HUES48 (cell line): ENCODE results near the gene LRP1-AS.

Experiments
- H3K27ac ChIP-seq: one replicate; pipeline ENCODE4 v1.7.0; 2013; ENCODE audit warnings: low read depth, low read length, inconsistent platforms
- H3K27me3 ChIP-seq: 2 replicates; pipeline ENCODE4 v1.6.1; 2013; ENCODE audit warnings: mild to moderate bottlenecking, low read length; ENCODE audit not compliant: control insufficient read depth, insufficient read depth
- H3K36me3 ChIP-seq: 2 replicates; pipeline ENCODE4 v1.6.1; 2013; ENCODE audit warnings: low read length; ENCODE audit not compliant: control insufficient read depth, insufficient read depth
- H3K4me1 ChIP-seq: 2 replicates; pipeline ENCODE4 v1.6.1; 2013; ENCODE audit warnings: mild to moderate bottlenecking, low read length; ENCODE audit not compliant: control insufficient read depth, insufficient read depth
- H3K4me3 ChIP-seq: 2 replicates; pipeline ENCODE4 v1.5.1; 2013; ENCODE audit warnings: mild to moderate bottlenecking, low read depth, low read length
- H3K9ac ChIP-seq: 2 replicates; pipeline ENCODE4 v1.6.1; 2013; ENCODE audit warnings: mild to moderate bottlenecking, low read depth, low read length, moderate library complexity
- H3K9me3 ChIP-seq: 2 replicates; pipeline ENCODE4 v1.6.1; 2013; ENCODE audit warnings: low read length; ENCODE audit not compliant: control insufficient read depth, insufficient read depth

Gene LRP1-AS

GRCh38 chr12:57149245-57149900 lies 2.0 kb upstream of the LRP1-AS start:
- Histone ChIP-seq H3K4me1 (peaks cover 19% of the 10 kb centered on the region; the same call in 1 of the 2 replicates), H3K27me3 (no peaks in the 10 kb centered on the region), H3K36me3 (peaks cover 91% of the 10 kb centered on the region), H3K4me3 (no peak overlapping the region), H3K27ac (no peak overlapping the region), H3K9me3 (no peaks in the 10 kb centered on the region), H3K9ac (no peak overlapping the region)

DNA sequence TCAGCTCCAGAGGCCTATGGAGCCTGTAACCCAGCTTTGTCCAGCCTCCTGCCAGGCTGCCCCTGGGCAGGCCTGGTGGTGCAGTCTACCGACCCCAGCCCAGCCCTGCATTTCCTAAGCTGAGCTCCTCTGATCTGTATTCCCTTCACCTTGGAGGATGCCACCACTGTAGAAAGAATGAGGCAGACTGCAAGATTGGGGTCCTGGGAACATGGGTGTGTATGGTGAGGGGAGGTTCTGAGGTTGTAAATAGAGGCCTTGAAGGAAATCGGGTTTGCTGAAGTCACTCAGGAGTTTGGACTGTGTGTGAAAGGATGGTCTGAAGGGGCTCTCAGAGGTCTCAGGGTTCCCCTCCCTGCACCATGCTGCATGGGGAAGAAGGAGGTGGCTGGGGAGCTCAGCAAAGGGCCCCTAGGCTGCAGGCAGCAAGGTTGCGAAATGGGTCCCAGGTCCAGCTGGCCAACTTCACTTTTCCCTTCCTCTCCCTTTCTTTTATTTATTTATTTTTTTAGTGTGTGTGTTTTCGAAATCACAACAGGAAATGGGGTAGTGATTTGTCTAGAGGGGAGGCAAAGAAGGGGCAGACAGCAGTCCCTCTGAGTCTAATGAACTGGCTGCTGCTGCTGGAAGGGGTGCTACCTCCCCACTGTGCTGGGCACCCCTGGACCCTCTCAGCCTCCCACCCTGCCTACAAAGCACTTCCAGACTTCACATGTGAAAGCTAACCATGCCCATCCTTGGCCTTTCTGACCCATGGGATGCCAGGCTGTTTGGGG lies 1.2 kb upstream of the LRP1-AS start:
- Histone ChIP-seq H3K36me3 (peaks cover 91% of the 10 kb centered on the region), H3K4me3 (no peak overlapping the region), H3K9me3 (no peaks in the 10 kb centered on the region), H3K4me1 (peaks cover 19% of the 10 kb centered on the region; the same call in 1 of the 2 replicates), H3K27me3 (no peaks in the 10 kb centered on the region), H3K9ac (no peak overlapping the region), H3K27ac (no peak overlapping the region)

DNA sequence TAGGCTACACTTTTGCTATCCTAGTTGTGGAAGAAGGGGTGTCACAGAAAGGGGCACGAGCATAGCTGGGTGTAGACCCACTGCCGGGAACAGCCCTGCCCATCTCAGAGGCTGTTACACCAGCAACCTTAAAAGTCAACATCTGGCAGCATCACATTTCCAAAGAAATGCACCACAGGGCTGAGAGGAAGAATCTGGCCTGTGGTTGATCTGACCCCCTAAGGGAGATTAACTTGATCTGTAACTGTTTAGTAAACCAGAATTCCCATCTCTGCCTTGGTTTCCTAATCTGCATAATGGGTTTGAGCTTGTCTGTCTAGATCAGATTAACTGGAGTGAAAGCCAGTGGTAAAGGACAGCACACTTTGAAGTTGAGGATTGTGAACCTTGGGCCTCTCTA lies 1.3 kb downstream of the LRP1-AS start:
- H3K36me3 ChIP-seq, result peaks cover 96% of the 10 kb centered on the region
- no peaks in the 10 kb centered on the region for H3K9me3 ChIP-seq
- 0 out of 2 replicates have a peak, but pooled peaks cover 9% of the 10 kb centered on the region for H3K4me1 ChIP-seq
- peak overlapping the region; percentile 22 for H3K27ac ChIP-seq
- no peak overlapping the region for H3K4me3 ChIP-seq
- H3K27me3 ChIP-seq, result no peaks in the 10 kb centered on the region
- no peak overlapping the region for H3K9ac ChIP-seq

DNA sequence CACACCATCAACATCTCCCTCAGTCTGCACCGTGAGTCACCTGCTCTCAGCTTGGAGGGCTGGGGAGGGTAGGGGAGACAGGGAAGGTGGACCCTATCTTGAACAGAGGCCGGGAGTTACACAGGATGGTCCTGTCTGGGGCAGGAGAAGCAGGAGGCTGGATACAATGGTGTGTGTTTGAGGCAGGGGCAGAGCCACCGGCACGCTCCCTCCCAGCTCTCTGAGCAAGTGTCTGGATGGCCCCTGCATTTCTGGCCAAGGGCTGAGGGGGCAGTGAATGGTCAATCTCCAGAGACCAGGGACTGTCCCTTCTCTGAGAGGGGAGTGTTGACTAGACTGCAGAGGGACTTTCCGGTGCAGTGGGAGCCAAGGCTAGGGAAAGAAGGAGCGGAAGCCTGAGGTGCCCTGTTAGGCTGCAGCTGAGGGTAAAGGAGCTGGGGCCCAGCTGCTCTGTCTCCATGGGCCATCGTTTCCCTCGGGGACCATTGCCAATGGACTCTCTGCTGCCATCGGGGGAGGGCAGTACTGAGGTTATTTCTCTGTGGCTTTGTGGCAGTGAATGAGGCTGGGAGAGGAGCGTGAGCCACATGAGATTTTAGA lies 1.9 kb downstream of the LRP1-AS start:
- H3K4me1 ChIP-seq, result 0 out of 2 replicates have a peak, but pooled peaks cover 7% of the 10 kb centered on the region

DNA sequence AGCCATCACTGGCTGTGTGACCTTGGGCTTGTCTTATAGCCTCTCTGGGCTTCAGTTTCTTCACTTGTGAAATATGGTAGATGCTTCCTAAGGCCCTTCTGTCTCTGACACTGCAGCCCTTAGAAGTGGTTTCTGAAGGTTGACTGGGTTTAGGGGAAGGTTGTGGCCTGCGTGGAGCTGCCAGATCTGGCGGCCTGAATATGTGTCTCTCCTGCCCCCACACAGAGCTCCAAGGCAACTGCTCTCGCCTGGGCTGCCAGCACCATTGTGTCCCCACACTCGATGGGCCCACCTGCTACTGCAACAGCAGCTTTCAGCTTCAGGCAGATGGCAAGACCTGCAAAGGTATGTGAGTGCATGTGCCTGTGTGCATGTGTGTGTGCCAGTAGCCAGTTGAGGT lies 4.0 kb downstream of the LRP1-AS start:
- peaks cover 100% of the 10 kb centered on the region for H3K36me3 ChIP-seq
- no peaks in the 10 kb centered on the region for H3K27me3 ChIP-seq
- H3K27ac ChIP-seq, result no peak overlapping the region
- H3K9ac ChIP-seq, result no peak overlapping the region
- 0 out of 2 replicates have a peak, but pooled peaks cover 4% of the 10 kb centered on the region for H3K4me1 ChIP-seq
- no peak overlapping the region for H3K4me3 ChIP-seq
- H3K9me3 ChIP-seq, result no peaks in the 10 kb centered on the region

More for the DNA sequence above, 1.9 kb downstream of the LRP1-AS start:
- Histone ChIP-seq H3K4me3 (no peak overlapping the region), H3K27ac (no peak overlapping the region), H3K36me3 (peaks cover 95% of the 10 kb centered on the region), H3K9ac (no peak overlapping the region), H3K9me3 (no peaks in the 10 kb centered on the region), H3K27me3 (no peaks in the 10 kb centered on the region)

- Histone ChIP-seq H3K9me3 (no peaks in the 10 kb centered on the region), H3K36me3 (peaks cover 97% of the 10 kb centered on the region), H3K27ac (no peak overlapping the region), H3K27me3 (no peaks in the 10 kb centered on the region), H3K9ac (no peak overlapping the region), H3K4me1 (0 out of 2 replicates have a peak, but pooled peaks cover 4% of the 10 kb centered on the region), H3K4me3 (no peak overlapping the region)
Observed at GRCh38 chr12:57142727-57143126, 4.7 kb downstream of the LRP1-AS start.

- Histone ChIP-seq H3K36me3 (peaks cover 90% of the 10 kb centered on the region), H3K27ac (no peak overlapping the region), H3K4me3 (no peak overlapping the region), H3K4me1 (no peaks in the 10 kb centered on the region), H3K9me3 (no peaks in the 10 kb centered on the region), H3K27me3 (no peaks in the 10 kb centered on the region), H3K9ac (no peak overlapping the region)
Observed at GRCh38 chr12:57142121-57142520, 5.3 kb downstream of the LRP1-AS start.

- Histone ChIP-seq H3K9me3 (no peaks in the 10 kb centered on the region), H3K36me3 (peaks cover 82% of the 10 kb centered on the region), H3K9ac (no peak overlapping the region), H3K27ac (no peak overlapping the region), H3K4me1 (no peaks in the 10 kb centered on the region), H3K4me3 (no peak overlapping the region), H3K27me3 (no peaks in the 10 kb centered on the region)
Observed at GRCh38 chr12:57141249-57141648, 6.2 kb downstream of the LRP1-AS start.

GRCh38 chr12:57139796-57140649 lies 7.4 kb downstream of the LRP1-AS start:
- no peaks in the 10 kb centered on the region for H3K27me3 ChIP-seq

GRCh38 chr12:57138526-57139272 lies 8.7 kb downstream of the LRP1-AS start:
- peaks cover 18% of the 10 kb centered on the region for H3K4me1 ChIP-seq
- H3K36me3 ChIP-seq, result peaks cover 56% of the 10 kb centered on the region
- H3K27ac ChIP-seq, result no peak overlapping the region
- H3K27me3 ChIP-seq, result no peaks in the 10 kb centered on the region
- no peak overlapping the region for H3K4me3 ChIP-seq
- H3K9ac ChIP-seq, result no peak overlapping the region
- H3K9me3 ChIP-seq, result no peaks in the 10 kb centered on the region

More at GRCh38 chr12:57139796-57140649, 7.4 kb downstream of the LRP1-AS start:
- Histone ChIP-seq H3K9me3 (no peaks in the 10 kb centered on the region), H3K9ac (no peak overlapping the region), H3K36me3 (peaks cover 70% of the 10 kb centered on the region), H3K4me1 (peaks cover 9% of the 10 kb centered on the region), H3K4me3 (no peak overlapping the region), H3K27ac (no peak overlapping the region)
